Uterine smooth muscle cell (primary cell): ENCODE data around the gene DDX23. TPM values are rescaled to one million over a fixed set of nuclear protein-coding genes. Genes with fewer than 3 reads are reported as not detected.

Experiments used
- total RNA-seq: library from RNA; depleted of rRNA; stranded (reverse); fragments of >200 nt; gene quantifications from 2 replicates; pipeline ENCODE4 v1.2.3, GENCODE V29; 2014

DDX23 gene
- total RNA-seq: 78.2 and 101 TPM in 2 replicates

DNA sequence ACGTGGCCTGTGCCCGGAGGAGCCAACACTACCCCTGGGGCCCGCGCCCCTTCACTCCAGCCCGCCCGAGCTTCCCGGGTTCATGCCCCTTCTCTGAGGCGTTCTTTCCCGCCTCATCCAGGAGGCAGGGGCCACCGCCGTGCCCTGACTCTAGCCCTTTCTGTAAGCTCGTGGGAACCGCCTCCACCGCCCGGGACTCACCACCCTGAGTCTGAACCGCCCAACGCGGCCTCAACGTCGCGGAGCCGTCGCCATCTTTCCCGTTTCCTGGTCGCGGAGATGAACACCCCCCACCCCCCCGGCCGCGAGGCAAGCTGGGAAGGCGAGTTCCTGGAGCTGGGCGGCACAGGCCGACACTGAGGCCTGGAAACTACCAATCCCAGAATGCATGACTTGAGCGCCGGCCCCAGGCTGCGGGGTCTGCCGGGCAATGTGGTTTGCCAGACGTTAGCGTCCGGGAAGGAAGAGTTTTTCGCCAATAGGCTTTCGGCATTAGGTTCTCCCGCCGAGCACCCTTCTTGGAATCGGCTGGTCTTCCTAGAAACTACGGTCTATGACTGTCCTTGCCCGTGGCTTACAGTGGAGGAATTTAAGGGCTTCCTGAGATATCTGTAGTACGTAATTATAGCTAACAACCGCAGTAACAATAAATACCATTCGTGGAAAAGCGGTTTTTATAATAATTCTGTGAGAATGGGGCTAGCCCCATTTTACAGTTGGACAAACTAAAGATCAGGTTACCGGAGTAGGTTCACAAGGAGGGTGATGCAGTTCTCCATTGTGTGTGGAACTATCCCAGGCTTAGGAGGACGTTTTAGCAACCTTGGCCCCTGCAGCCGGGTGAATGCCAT, at the start of gene DDX23:
DDX23 (minus strand) TSS at position 281 of the 851 bp plus-strand sequence. CDS start 6,381 bp downstream, outside the sequence.

DNA sequence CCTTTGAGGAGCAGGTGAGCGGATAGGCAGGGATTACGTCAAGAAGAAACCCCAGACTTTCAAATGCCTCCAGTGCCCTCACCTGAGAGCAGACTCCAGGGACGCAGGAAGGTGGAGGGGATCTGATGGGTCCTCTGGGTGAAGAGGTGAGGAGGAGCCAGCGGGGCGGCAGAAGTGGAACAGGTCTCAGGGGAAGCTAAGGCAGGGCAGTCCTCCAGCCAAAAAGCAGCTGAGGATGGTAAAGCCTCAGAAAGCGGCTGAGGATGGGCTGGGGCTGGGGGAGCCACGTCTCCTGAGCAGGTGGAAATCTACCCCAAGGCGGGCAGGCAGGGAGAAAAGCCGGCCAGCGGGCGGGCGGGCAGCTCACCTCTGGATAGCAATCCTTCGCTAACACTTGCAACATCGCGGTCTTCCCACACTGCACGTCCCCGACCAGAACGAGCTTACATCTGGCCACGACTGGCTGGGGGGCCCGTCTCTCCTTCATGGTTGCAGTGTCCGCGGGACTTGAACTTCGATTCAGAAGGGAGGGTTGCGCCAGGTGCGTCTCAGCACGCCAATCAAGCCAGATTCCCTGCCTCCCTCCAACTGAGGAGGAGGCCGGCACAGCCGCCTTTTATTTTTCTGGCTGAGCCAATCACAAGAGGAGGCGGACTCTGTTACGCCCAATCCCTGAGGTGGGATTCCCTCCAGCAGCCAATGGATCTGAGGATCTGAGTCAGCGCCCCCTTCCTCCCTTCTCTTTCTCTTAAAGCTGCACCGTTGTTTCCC, 13.5 kb upstream of the DDX23 start, which contains the start of gene RND1:
RND1 (minus strand) TSS at position 590 of the 771 bp plus-strand sequence; CDS start at position 487, 103 bp downstream.

DNA sequence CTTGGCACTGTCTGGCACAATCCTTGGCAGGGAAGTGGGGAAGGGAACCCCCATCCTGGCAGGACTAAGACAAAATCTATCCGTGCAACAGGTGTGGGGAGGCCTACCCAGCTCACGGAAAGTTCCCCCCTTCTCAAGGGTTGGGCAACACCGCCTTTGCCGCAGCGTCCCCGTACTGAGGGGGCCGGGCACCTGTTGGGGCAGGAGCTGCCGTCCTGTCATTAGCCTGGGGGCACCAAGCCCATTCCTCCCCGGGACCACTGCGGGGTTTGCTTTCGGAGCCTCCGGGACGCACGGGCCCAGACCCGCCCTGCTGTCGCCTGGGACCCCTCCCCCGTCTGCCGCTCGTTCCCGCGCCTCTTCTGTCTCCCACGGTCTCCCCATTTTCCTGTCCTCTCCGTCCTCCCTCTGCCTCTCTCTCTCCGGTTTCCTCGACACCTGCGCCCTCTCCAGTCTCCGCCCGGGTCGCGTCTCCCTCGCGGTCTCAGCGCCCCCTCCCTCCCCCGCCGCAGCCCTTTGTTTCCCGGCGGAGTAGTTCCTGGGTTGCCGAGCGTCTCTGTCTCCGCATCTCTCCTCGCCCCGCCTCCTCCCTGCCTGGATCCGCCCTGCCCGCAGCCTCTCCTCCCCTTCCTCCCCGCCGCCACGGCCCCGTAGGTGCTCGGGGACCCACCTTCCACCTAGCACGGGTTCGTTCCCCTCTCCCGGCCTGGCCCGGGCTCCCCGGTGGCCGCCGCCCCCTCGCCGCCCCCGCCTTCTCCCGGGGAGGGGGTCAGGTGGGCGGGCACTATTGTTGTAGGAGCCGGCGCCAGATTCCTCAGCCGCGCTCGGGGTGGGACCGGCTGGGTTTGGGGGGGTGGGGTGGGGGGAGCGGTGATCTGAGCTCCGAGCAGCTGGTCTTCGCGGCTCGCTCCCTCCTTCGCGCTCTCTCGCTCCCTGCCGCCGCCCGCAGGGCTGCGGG, 33.8 kb downstream of the DDX23 start, which contains the start of gene CACNB3:
CACNB3 (plus strand) TSS at position 624 of the 958 bp plus-strand sequence. CDS start 434 bp downstream, outside the sequence.

DNA sequence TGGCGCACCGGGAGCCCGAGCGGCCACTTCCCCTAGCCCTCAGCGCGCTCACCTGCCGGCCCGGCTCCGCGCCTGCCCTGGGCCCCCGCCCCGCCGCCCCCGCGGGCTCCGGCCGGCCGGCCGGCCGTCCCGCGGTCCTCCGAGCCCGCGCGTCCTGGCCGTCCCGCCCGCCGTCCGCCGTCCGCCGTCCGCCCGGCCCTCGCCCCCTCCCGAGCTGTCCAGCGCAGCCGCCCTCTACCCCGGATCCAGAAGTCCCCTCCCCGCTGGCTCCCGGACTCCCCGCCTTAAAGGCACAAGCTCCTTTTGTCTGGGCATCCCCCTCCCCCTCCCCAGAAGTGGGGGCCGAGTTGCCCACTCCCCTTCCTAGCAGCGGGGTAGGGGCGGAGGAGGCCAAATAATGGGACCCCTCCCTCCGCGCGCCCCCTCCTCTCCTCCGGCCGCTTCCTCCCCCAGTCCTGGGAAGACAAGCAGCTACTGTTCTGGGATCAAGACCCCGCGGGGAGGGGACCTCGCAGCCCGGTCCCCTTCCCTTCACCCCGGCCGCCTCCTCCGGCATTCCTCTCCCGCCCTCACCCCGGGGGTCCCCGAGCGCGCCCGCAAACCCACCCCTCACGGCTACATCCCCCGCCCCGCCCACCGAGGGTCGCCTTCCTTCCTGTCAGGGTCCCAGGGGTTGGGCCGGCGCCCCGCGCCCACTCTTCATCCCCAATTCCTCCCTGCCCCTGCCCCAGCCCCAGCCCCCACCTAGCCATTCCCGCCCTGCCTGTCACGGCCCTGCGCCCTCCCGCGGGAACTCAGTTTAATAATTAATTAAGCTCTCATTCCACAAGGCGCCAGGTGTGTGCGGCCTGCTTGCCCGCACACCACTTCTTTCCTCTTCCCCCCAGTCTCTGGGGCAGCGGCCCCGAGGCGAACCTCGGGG, 62.8 kb downstream of the DDX23 start, which contains the start of gene ADCY6:
ADCY6 (minus strand) TSS at position 236 of the 922 bp plus-strand sequence. CDS start 5,655 bp downstream, outside the sequence.

Other genes with a start within 250 kb of the DDX23 start
- 59.9 and 60.6 TPM in 2 replicates for gene KANSL2, start 169.9 kb downstream of the DDX23 start, total RNA-seq
- 28.8 and 30.5 TPM in 2 replicates for gene CCNT1, start 135.5 kb downstream of the DDX23 start, total RNA-seq
- 30.5 and 43.5 TPM in 2 replicates for gene ADCY6, start 63.1 kb downstream of the DDX23 start, total RNA-seq
- 19.4 and 32.8 TPM in 2 replicates for gene CACNB3, start 33.7 kb downstream of the DDX23 start, total RNA-seq
- 0.12 TPM in 1 of 2 replicates, not detected in the other for gene RND1, start 13.7 kb upstream of the DDX23 start, total RNA-seq
- gene FKBP11, start 73.3 kb upstream of the DDX23 start, total RNA-seq: 15.9 and 23.0 TPM in 2 replicates
- 32.6 and 41.7 TPM in 2 replicates for gene ARF3, start 105.3 kb upstream of the DDX23 start, total RNA-seq
- not detected in 2 replicates for gene WNT10B, start 119.6 kb upstream of the DDX23 start, total RNA-seq
- not detected in 2 replicates for gene WNT1, start 126.2 kb upstream of the DDX23 start, total RNA-seq
- gene DDN, start 147.2 kb upstream of the DDX23 start, total RNA-seq: 0.12 and 0.33 TPM in 2 replicates
- gene PRKAG1, start 166.6 kb upstream of the DDX23 start, total RNA-seq: 72.5 and 74.4 TPM in 2 replicates
- gene KMT2D, start 208.6 kb upstream of the DDX23 start, total RNA-seq: 38.2 and 41.0 TPM in 2 replicates
- 0.62 and 1.8 TPM in 2 replicates for gene RHEBL1, start 217.8 kb upstream of the DDX23 start, total RNA-seq
- gene DHH, start 242.6 kb upstream of the DDX23 start, total RNA-seq: 0.12 TPM in 1 of 2 replicates, not detected in the other